HG03097 (cell line): ENCODE results near the gene TXLNB.
"Not testable (repeated sequence)": the region's sequence is repeated elsewhere in the genome, so short reads cannot be mapped to it uniquely, and the experiment has no call there.

Source experiments
- ATAC-seq: cut with Tn5 transposase; IDR thresholded peaks from one replicate; pipeline ENCODE4 v1.9.1; 2021; ENCODE audit not compliant: unreplicated experiment, low FRiP score

TXLNB gene

DNA sequence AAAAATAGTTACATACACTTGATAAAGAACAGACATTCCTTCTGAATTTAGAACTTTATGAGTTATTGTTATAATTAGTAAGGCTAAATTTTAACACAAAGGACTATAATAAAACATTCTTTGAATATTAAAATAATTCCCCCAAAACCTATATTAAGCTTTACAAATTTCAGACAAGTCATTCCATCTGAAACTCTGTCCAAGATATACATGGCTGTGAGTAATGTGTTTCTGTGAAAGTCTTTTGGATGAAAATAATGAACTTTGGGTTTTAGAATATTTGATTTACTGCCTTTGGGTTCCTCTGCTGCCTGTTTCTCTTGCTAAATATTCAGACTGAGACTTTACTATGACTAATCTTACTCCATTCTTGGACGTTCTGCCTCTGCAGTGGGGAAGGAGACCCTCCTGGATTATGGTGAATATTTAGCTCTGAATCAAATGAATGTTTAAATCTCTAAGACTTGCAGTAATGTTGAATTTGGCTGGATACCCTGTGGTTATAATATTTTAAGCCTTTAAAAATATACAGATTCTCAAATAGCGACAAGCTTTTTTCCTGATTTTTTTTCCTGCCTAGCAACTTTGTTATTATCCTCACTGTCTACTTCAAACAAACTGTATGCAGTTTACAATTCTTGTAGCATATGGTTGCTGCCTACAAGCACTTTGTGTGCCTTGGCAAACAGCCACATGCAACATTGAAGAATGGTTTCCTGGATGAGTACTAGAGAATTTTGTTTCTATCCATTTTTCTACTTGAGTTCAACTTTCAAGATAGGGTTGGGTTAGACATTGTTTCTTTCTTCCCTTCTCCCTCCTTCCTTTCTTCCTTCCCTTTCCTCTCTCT, 51.4 kb downstream of the TXLNB start:
- ATAC-seq, result no peak

DNA sequence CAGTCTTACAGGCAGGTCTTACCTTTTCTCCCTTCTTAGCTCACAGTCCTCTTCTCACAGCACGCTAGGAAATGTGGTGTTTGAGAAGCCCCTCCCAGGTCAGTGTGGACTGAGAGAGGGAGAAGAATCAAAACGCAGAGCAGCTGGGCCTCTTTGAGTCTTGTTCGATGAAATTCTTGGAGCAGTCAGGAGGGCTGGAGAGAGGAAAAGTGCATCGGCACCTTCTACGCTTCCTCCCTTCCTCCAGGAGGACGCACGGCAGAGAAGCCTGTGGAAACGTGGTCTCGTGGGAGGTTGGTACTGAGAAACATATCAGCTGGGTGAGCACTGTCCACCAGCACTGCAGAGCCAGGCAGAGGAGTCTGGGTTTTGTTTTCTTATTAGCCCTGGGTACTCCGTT, 52.7 kb downstream of the TXLNB start:
- ATAC-seq, result no peak

DNA sequence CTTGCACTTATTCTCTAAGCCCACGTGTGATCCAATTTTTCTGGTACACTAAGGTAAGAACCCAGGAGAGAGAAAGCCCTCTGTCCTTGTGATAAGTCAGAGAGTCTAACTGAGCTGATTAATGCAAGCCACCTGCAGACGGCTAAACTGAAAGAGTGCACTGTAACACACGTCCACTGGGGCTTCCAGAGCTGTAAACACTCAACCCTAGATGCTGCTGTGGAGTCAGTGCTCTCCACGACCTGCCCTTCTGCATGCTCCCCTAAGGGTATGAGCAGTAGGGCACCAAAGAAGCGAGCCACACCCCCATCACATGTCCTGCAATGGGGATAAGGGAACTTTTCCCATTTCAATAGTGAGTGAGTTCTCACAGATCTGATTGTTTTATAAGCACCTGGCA, 55.7 kb downstream of the TXLNB start:
- no peak for ATAC-seq

DNA sequence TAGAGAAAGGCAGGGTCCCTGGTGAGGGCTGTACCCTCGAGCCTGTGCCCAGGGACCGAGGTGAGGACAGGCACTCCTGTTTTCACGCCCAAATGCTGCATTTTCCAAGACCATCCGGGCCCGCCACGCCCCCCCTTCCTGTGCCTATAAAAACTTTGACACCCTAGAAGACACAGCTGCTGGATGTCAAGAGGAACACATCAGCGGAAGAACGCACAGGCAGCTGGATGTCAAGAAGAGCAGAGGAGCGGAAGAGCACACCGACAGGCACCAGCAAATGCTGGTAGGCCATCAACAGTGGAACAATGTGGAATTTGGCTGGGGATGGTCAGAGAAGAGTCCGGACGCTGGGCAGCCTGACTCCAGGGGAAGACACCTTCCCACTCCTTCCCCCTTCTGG, 56.1 kb downstream of the TXLNB start:
- no peak for ATAC-seq

DNA sequence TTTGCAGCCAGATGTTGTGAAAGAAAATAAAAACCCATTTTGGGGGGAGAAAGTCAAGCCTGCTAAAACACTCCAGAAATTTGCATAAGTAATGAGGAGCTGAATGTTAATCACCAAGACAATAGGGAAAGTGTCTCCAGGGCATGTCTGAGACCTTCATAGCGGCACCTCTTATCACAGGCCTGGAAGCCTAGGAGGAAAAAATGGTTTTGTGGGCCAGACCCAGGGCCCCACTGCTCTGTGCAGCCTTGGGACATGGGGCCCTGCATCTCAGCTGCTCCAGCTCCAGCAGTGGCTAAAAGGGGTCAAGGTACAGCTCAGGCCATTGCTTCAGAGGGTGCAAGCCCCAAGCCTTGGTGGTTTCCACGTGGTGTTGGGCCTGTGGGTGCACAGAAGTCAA, 57.6 kb downstream of the TXLNB start:
- ATAC-seq, result not testable (repeated sequence)

DNA sequence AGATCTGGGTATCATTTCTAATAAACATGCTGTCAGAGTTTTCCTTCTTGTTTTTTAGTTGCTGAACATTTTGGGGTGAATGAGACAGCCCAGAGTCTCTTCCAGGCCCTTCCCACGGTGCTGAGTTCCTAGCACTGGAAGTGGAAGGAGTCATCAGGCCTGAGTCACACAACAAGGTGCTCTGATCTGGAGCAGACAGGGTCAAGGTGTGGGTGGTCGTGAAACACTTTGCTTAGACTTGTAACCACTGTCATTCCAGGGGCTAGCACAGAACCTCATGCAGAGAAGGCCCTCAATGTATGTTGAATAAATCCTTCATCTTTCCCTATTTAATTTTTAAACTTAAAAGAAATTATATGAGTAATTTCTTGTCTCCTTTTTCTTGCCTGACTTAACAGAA, 60.6 kb downstream of the TXLNB start:
- ATAC-seq, result no peak

DNA sequence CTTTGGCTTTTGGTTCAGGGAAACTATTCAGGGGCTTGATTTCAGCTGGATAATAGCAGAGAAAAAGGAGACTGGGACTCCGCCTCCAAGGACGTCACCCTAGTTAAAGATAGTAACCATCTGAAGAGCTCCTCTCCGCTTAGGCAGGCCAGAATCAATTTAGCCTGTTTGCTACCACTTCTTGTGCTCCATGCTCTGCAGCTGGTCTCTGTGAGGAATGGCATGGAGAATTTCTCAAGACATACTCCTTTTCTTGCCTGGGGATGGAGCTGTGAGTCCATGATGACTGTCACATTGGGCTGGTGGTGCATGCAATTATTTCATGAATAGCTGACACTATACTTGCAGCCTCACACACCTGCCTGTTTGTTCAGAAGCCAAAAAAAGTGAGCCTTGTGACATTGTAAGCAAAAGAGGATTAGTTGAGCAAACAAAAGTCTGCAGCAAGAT, 61.4 kb downstream of the TXLNB start:
- no peak for ATAC-seq

DNA sequence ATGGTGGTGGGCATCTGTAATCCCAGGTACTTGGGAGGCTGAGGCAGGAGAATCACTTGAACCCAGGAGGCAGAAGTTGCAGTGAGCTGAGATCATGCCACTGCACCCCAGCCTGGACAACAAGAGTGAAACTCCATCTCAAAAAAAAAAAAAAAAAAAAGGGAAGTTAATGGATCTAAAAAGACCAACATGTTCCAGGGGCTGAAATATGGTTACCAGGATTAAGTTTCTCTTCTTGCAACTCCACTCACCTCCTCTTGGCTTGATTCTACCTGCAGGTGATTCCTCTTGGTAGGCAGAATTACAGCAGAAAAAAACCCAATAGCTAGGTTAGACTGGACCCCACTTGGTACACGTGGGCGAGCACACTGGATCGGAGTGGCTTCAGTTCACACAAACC, 63.4 kb downstream of the TXLNB start:
- ATAC-seq, result not testable (repeated sequence)

DNA sequence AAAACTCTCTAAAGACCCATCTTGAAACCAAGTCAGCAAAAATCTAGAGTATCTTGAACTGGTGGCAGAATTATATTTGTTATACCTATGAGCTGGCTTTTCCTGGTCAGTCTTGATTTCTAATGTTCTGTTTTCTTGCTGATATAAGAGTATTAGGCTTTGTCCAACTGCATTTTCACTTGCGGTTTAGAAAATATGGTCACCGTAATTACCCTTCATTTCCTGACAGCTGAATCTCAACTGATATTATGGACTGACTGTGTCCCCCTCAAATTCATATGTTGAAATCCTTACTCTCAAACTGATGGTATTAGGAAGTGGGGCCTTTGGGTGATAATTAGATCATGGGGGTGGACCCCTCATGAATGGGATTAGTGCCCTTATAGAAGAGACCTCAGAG, 72.1 kb downstream of the TXLNB start:
- no peak for ATAC-seq

DNA sequence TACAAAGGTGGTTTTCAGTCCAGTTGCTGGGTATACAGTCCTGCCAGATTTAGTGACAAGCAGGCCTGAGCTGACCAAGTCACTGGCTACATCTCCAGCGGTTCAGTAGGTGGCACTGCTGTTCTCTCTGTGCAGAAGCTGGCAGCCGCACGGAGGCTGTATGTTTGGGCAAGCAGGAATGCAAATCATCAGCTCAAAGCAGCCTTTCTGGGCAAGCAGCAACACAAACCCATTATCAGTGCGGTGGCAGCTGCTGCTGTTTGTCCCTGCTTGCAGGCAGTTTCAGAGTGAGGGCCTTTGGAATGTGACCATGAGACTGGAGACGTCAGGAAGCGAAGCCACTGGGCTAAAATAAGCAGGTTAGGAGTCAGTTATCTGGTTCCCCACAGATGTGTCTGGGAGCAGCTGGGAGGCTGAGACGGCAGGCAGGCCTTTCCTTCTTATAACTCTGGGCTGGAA, 72.5 kb downstream of the TXLNB start:
- peak; percentile 100 for ATAC-seq

DNA sequence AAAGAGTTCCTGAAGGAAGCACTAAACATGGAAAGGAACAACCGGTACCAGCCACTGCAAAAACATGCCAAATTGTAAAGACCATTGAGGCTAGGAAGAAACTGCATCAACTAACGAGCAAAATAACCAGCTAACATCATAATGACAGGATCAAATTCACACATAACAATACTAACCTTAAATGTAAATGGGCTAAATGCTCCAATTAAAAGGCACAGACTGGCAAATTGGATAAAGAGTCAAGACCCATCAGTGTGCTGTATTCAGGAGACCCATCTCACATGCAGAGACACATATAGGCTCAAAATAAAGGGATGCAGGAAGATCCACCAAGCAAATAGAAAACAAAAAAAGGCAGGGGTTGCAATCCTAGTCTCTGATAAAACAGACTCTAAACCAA, 79.3 kb downstream of the TXLNB start:
- not testable (repeated sequence) for ATAC-seq

DNA sequence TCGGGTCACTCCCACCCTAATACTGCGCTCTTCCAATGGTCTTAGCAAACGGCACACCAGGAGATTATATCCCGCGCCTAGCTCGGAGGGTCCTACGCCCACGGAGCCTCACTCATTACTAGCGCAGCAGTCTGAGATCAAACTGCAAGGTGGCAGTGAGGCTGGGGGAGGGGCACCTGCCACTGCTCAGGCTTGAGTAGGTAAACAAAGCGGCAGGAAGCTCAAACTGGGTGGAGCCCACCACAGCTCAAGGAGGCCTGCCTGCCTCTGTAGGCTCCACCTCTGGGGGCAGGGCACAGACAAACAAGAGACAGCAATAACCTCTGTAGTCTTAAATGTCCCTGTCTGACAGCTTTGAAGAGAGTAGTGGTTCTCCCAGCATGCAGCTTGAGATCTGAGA, 81.0 kb downstream of the TXLNB start:
- ATAC-seq, result not testable (repeated sequence)

DNA sequence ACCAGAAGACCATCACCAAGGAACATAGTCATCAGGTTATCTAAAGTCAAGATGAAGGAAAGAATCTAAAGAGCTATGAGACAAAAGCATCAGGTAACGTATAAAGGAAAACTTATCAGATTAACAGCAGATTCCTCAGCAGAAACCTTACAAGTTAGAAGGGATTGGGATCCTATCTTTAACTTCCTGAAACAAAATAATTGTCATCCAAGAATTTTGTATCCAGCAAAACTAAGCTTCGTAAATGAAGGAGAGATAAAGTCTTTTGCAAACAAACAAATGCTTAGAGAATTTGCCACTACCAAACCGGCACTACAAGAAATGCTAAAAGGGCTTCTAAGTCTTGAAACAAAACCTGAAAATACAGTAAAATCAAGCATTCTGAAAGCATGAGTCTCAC, 86.0 kb downstream of the TXLNB start:
- ATAC-seq, result no peak

DNA sequence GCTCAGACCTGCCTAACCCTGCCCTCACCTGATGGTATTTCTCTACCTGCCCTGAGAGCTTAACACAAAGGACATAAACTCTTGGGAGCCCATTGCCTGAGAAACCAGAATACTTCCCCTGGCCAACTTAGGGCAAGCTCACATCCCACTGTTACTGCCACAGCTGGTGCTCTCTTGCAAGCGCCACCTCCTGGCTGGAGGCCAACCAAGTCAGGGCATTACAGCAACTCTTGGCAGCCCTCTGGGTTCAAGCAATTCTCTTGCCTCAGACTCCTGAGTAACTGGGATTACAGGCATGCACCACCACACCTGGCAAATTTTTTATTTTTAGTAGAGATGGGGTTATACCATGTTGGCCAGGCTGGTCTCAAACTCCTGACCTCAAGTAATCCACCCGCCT, 86.8 kb downstream of the TXLNB start:
- ATAC-seq, result no peak

DNA sequence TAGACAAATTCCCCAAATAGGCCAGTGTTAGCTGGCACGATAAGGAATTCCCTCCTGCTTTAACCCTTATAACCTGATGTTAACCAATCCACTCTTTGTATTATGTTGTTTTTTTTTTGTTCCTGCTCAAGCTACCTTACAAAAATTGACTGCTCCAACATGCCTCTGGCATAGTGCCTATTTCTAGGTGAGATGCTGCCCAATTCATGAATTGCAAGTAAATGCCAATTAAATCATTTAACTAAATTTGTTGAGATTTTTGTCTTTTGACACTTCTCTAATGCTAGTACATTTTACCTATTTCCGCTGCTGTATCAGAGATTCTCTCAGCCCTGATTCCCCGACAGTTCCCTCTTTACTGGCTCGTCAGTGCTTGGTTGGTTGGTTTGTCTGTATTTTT, 90.4 kb downstream of the TXLNB start:
- no peak for ATAC-seq

DNA sequence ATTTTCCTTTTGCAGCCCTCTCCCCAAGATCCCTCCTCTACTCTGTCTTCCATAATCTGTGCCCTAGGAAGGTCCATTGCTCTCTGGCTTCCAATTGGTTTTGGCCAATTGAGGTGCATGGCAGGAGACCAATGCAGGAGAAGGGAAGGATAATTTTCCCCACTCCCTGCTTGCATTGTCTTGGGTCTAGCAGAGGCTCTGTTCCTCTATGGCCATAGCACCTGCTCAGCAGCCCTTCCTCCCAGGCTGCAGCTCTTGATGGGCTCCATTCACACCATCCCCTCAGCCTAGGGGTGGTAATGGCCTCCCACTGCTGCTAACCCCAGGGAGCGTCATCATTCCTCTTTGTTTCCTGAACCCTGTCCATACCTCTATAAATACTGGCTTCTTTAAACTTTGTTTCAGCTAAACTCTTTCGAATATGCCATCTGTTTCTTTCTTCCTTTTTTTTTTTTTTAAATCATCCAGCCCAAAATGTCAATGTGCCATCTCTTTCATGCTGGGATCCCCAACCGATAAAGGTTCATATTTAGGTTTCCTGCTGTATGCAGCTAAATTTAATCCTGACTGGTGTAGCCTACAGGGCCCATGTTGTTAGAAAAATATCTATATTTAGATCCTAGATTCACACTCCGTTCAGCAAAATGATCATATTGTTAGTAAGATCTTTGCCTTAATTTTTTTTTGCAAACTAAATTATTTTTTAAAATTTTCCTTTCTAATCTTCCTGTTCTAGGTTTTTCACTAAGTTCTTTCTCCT, 93.1 kb downstream of the TXLNB start:
- no peak for ATAC-seq

DNA sequence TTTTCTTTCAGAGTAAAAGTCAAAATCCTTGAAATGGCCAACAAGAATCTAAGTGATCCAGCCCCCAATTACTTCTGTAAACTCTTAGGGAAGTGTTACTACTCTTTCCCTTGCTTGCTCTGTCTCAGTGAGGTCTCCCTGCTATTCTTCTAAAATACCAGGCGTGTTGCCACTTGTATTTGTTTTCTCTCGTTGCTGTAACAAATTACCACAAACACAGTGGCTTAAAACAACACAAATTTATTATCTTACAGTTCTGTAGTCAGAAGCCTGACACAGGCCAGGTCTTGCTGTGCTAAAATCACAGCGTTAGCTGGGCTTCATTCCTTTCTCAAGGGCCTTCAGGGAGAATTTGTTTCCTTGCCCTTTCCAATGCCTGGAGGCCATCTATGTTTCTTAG, 97.1 kb downstream of the TXLNB start:
- no peak for ATAC-seq
